ENCODE data around the gene ZNF638. TPM values are rescaled to one million over a fixed set of nuclear protein-coding genes. Genes with fewer than 3 reads are reported as not detected.

The ZNF638 gene
- total and polyA plus RNA-seq, 9 of the 15 experiments (the other 6 are each of a cell fraction or from before 2014, with no cell fraction given) = 53.3 to 165 (median 98.8) TPM

- TF ChIP-seq ZBTB40 (IDR thresholded peaks at IDR 0.05) (no peak), ZBTB40 (CRISPR knock-in tag; IDR thresholded peaks at IDR 0.05) (no peak), E2F4 (CRISPR knock-in tag; IDR thresholded peaks at IDR 0.05; ENCODE audit: low read depth) (no peak), CAMTA2 (CRISPR knock-in tag; conservative IDR thresholded peaks at IDR 0.05) (no peak), BRF1 (IDR thresholded peaks at IDR 0.05; ENCODE audit: borderline replicate concordance, extremely low read depth, insufficient read length) (no peak), POLR2H (tag; IDR thresholded peaks at IDR 0.05; ENCODE audit: low read depth) (no peak), MEIS2 (IDR thresholded peaks at IDR 0.05; ENCODE audit: partially characterized antibody) (peak; percentile 79), NELFE (IDR thresholded peaks at IDR 0.05; ENCODE audit: insufficient read depth, insufficient read length) (no peak), RBM14 (IDR thresholded peaks at IDR 0.05; ENCODE audit: borderline replicate concordance, insufficient read depth, low read depth, low read length) (no peak), XRCC5 (IDR thresholded peaks at IDR 0.05; ENCODE audit: low read depth, low read length) (0 out of 2 replicates have a peak, but pooled peaks have one; percentile 33), ZFP91 (CRISPR knock-in tag; IDR thresholded peaks at IDR 0.05) (no peak), KHSRP (IDR thresholded peaks at IDR 0.05) (no peak), FOXO4 (CRISPR knock-in tag; IDR thresholded peaks at IDR 0.05) (no peak), BACH1 (tag; IDR thresholded peaks at IDR 0.05) (no peak), KDM2B (CRISPR knock-in tag; IDR thresholded peaks at IDR 0.05) (no peak), CBFA2T2 (conservative IDR thresholded peaks at IDR 0.05) (peak; percentile 62), ATF7 (IDR thresholded peaks at IDR 0.05) (no peak)
Measured at GRCh38 chr2:71452565-71452964, 121.0 kb downstream of the ZNF638 start (continued).

Data from K562 (cell line).